Right lobe of liver (tissue), 4 donors: ENCODE results near the gene TDRKH.

Experiments
- CTCF ChIP-seq, 4 donors: fragments of 200-600 bp in 3 of 4; fragments of 450-650 bp in 1 of 4; IDR thresholded peaks; one replicate each; pipeline versions ENCODE4 v1.5.1 to v1.8.0; 2016 to 2022; ENCODE audit warnings: antibody characterized with exemption in 4 of 4, mild to moderate bottlenecking in 2 of 4
- POLR2A ChIP-seq: fragments of 450-650 bp; IDR thresholded peaks from one replicate; pipeline ENCODE4 v1.6.1; 2017; ENCODE audit warnings: antibody characterized with exemption, mild to moderate bottlenecking
- donor health status: DM: no; HTN: no; CAD: no.
- donor health status: DM: no; HTN: no; CAD: no.
- donor health status: DM: no; HTN: yes; CAD: no.

DNA sequence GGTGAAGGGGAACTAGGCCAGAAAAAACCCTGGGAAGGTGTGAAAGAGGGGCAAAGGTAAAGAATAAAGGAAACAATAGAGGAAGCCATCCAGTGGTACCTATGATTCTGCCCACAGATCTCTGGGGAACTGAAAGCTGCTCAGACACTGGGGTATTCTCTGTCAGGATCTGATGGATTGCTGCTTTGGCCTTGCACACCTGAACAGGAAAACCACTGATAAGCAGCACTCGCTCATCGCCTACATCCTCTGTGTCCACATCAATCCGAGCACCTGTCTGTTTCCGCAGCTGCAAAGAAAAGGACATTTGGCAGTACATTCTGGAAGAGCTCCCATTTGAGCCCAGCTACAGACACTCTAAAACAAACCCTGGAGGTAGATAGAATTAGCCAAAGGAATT, 10.4 kb downstream of the TDRKH start:
- TF ChIP-seq CTCF (IDR thresholded peaks at IDR 0.05) = no peak
- TF ChIP-seq POLR2A = no peak
